Activated CD8-positive, alpha-beta memory T cell treated with anti-CD3 and anti-CD28 coated beads, Interleukin-2, amount 10 ng/mL, durations not matched to agents 7 days and 5 days (primary cell): ENCODE data around the gene MLH3. TPM values are rescaled to one million over a fixed set of nuclear protein-coding genes. Genes with fewer than 3 reads are reported as not detected.

ENCODE experiments used
- ATAC-seq: fragments of 150-1000 bp; cut with Tn5 transposase; one replicate; pipeline ENCODE4 v1.10.0; 2021; ENCODE audit warnings: moderate library complexity
- CTCF ChIA-PET: fragments of 350-600 bp; sonication (Branson Sonifier 250); formaldehyde crosslinking; loops from one replicate; lab custom pipeline; 2021; ENCODE audit warnings: antibody characterized with exemption; lab: Charles Lee
- DNase-seq: peaks from one replicate; pipeline ENCODE4 v3.0.0-alpha.2; 2020
- H3K27ac Mint-ChIP-seq: one replicate; pipeline ENCODE4 v1.8.0; 2021; ENCODE audit warnings: mild to moderate bottlenecking, mixed read lengths
- H3K27me3 Mint-ChIP-seq: one replicate; pipeline ENCODE4 v1.8.0; 2021; ENCODE audit warnings: mixed read lengths
- H3K36me3 Mint-ChIP-seq: one replicate; pipeline ENCODE4 v1.8.0; 2021; ENCODE audit warnings: mild to moderate bottlenecking, mixed read lengths
- H3K4me1 Mint-ChIP-seq: one replicate; pipeline ENCODE4 v1.8.0; 2021; ENCODE audit warnings: mixed read lengths
- H3K4me3 Mint-ChIP-seq: one replicate; pipeline ENCODE4 v1.8.0; 2021; ENCODE audit warnings: mild to moderate bottlenecking, moderate library complexity, mixed read lengths
- H3K9me3 Mint-ChIP-seq: one replicate; pipeline ENCODE4 v1.8.0; 2022; ENCODE audit warnings: low read depth, mixed read lengths
- total RNA-seq, 2 experiments: library from RNA; stranded (reverse); gene quantifications; one replicate each; pipeline ENCODE4 v1.2.3, GENCODE V29; 2021

Gene MLH3
- total RNA-seq, 2 experiments from 2014 or later, result 15.1 to 16.2 TPM

GRCh38 chr14:75044322-75044721 is 6.9 kb downstream of the MLH3 start:
- Mint-ChIP-seq H3K27me3 (no peaks in the 10 kb centered on the region), H3K9me3 (no peaks in the 10 kb centered on the region), H3K36me3 (peaks cover 18% of the 10 kb centered on the region), H3K4me3 (no peak overlapping the region), H3K4me1 (peaks cover 36% of the 10 kb centered on the region), H3K27ac (no peak overlapping the region)
- CTCF ChIA-PET, result interaction anchor here (1.4 kb wide), 1 partner anchor 44 kb away, joined by 4 read pairs; no protein-coding TSS in a partner anchor
- no peak for ATAC-seq
- DNase-seq, result no peak

GRCh38 chr14:75042035-75042434 is 9.2 kb downstream of the MLH3 start:
- Mint-ChIP-seq H3K27ac (no peak overlapping the region), H3K4me1 (peaks cover 21% of the 10 kb centered on the region)

GRCh38 chr14:75041613-75042012 is 9.7 kb downstream of the MLH3 start:
- ATAC-seq (no peak), DNase-seq (no peak)
- Mint-ChIP-seq H3K36me3 (peaks cover 15% of the 10 kb centered on the region), H3K27ac (no peak overlapping the region), H3K4me3 (no peak overlapping the region), H3K27me3 (no peaks in the 10 kb centered on the region), H3K9me3 (no peaks in the 10 kb centered on the region), H3K4me1 (peaks cover 17% of the 10 kb centered on the region)
- CTCF ChIA-PET, result interaction anchor here (0.6 kb wide), 1 partner anchor 245 kb away, joined by 3 read pairs; no protein-coding TSS in a partner anchor

More at GRCh38 chr14:75042035-75042434, 9.2 kb downstream of the MLH3 start:
- ATAC-seq (no peak), DNase-seq (no peak)
- CTCF ChIA-PET, result interaction anchor here (0.6 kb wide), 2 partner anchors 246 to 666 kb away, joined by 3 read pairs; no protein-coding TSS in a partner anchor
- no peaks in the 10 kb centered on the region for H3K27me3 Mint-ChIP-seq
- H3K9me3 Mint-ChIP-seq, result no peaks in the 10 kb centered on the region
- H3K36me3 Mint-ChIP-seq, result peaks cover 12% of the 10 kb centered on the region
- H3K4me3 Mint-ChIP-seq, result no peak overlapping the region

- Mint-ChIP-seq H3K27ac (no peak overlapping the region), H3K4me3 (no peak overlapping the region), H3K36me3 (peaks cover 15% of the 10 kb centered on the region), H3K27me3 (no peaks in the 10 kb centered on the region), H3K9me3 (no peaks in the 10 kb centered on the region), H3K4me1 (peaks cover 11% of the 10 kb centered on the region)
- no peak for ATAC-seq
- CTCF ChIA-PET, result interaction anchor here (0.8 kb wide), 1 partner anchor 47 kb away, joined by 3 read pairs; no protein-coding TSS in a partner anchor
- no peak for DNase-seq
Observed at GRCh38 chr14:75040959-75041358, 10.3 kb downstream of the MLH3 start.

GRCh38 chr14:75040507-75040906 is 10.8 kb downstream of the MLH3 start:
- Mint-ChIP-seq H3K9me3 (no peaks in the 10 kb centered on the region), H3K27me3 (no peaks in the 10 kb centered on the region), H3K27ac (no peak overlapping the region), H3K36me3 (peaks cover 15% of the 10 kb centered on the region), H3K4me3 (no peak overlapping the region), H3K4me1 (peaks cover 9% of the 10 kb centered on the region)
- DNase-seq (no peak), ATAC-seq (no peak)
- CTCF ChIA-PET, result interaction anchor here (0.6 to 0.8 kb wide), 2 partner anchors 48 to 63 kb away, joined by 3 read pairs; no protein-coding TSS in a partner anchor

GRCh38 chr14:75032939-75033338 is 18.3 kb downstream of the MLH3 start:
- H3K4me3 Mint-ChIP-seq, result no peak overlapping the region
- peaks cover 30% of the 10 kb centered on the region for H3K36me3 Mint-ChIP-seq
- H3K27ac Mint-ChIP-seq, result no peak overlapping the region
- CTCF ChIA-PET, result interaction anchor here (0.8 to 1.4 kb wide), 2 partner anchors 16 to 74 kb away, joined by 3 read pairs; no protein-coding TSS in a partner anchor
- ATAC-seq (no peak), DNase-seq (no peak)
- no peaks in the 10 kb centered on the region for H3K4me1 Mint-ChIP-seq
- no peaks in the 10 kb centered on the region for H3K27me3 Mint-ChIP-seq
- H3K9me3 Mint-ChIP-seq, result no peaks in the 10 kb centered on the region

- DNase-seq (no peak), ATAC-seq (no peak)
- Mint-ChIP-seq H3K36me3 (peaks cover 22% of the 10 kb centered on the region), H3K9me3 (no peaks in the 10 kb centered on the region), H3K4me3 (no peak overlapping the region), H3K27me3 (no peaks in the 10 kb centered on the region), H3K4me1 (no peaks in the 10 kb centered on the region), H3K27ac (no peak overlapping the region)
- CTCF ChIA-PET, result interaction anchor here (0.6 kb wide), 1 partner anchor 152 kb away, joined by 3 read pairs; no protein-coding TSS in a partner anchor
Observed at GRCh38 chr14:75030147-75030546, 21.1 kb downstream of the MLH3 start.

GRCh38 chr14:75025876-75026275 is 25.4 kb downstream of the MLH3 start:
- peaks cover 22% of the 10 kb centered on the region for H3K36me3 Mint-ChIP-seq
- H3K4me3 Mint-ChIP-seq, result no peak overlapping the region
- H3K27ac Mint-ChIP-seq, result no peak overlapping the region
- no peaks in the 10 kb centered on the region for H3K4me1 Mint-ChIP-seq
- H3K9me3 Mint-ChIP-seq, result no peaks in the 10 kb centered on the region
- CTCF ChIA-PET, result no interaction called here
- DNase-seq (no peak), ATAC-seq (no peak)
- H3K27me3 Mint-ChIP-seq, result no peaks in the 10 kb centered on the region

GRCh38 chr14:75025082-75025481 is 26.2 kb downstream of the MLH3 start:
- no peak overlapping the region for H3K4me3 Mint-ChIP-seq
- H3K4me1 Mint-ChIP-seq, result no peaks in the 10 kb centered on the region
- H3K27me3 Mint-ChIP-seq, result no peaks in the 10 kb centered on the region
- ATAC-seq (no peak), DNase-seq (no peak)
- peaks cover 20% of the 10 kb centered on the region for H3K36me3 Mint-ChIP-seq
- CTCF ChIA-PET, result interaction anchor here (1.5 to 3.3 kb wide), 6 partner anchors 11 to 164 kb away, joined by 3 to 15 read pairs (median 5); no protein-coding TSS in a partner anchor
- H3K27ac Mint-ChIP-seq, result no peak overlapping the region
- no peaks in the 10 kb centered on the region for H3K9me3 Mint-ChIP-seq

- H3K27ac Mint-ChIP-seq, result no peak overlapping the region
- H3K36me3 Mint-ChIP-seq, result peaks cover 22% of the 10 kb centered on the region
- ATAC-seq, result no peak
- H3K27me3 Mint-ChIP-seq, result no peaks in the 10 kb centered on the region
- no peak overlapping the region for H3K4me3 Mint-ChIP-seq
- no peak for DNase-seq
- no peaks in the 10 kb centered on the region for H3K4me1 Mint-ChIP-seq
- CTCF ChIA-PET, result interaction anchor here (0.8 to 3.3 kb wide), 11 partner anchors 11 to 162 kb away, joined by 3 to 15 read pairs (median 3); no protein-coding TSS in a partner anchor
- no peaks in the 10 kb centered on the region for H3K9me3 Mint-ChIP-seq
Observed at GRCh38 chr14:75023108-75023507, 28.2 kb downstream of the MLH3 start.

- peak; percentile 45 for ATAC-seq
- Mint-ChIP-seq H3K4me3 (no peak overlapping the region), H3K4me1 (no peaks in the 10 kb centered on the region), H3K27ac (no peak overlapping the region), H3K9me3 (no peaks in the 10 kb centered on the region), H3K36me3 (peaks cover 24% of the 10 kb centered on the region), H3K27me3 (no peaks in the 10 kb centered on the region)
- CTCF ChIA-PET, result interaction anchor here (0.8 to 3.3 kb wide), 11 partner anchors 11 to 162 kb away, joined by 3 to 15 read pairs (median 3); no protein-coding TSS in a partner anchor
- no peak for DNase-seq
Observed at GRCh38 chr14:75022655-75023054, 28.6 kb downstream of the MLH3 start.

- no peak overlapping the region for H3K4me3 Mint-ChIP-seq
Observed at GRCh38 chr14:75018694-75019093, 32.6 kb downstream of the MLH3 start.

GRCh38 chr14:75016815-75017214 is 34.5 kb downstream of the MLH3 start:
- DNase-seq (no peak), ATAC-seq (no peak)
- H3K27me3 Mint-ChIP-seq, result no peaks in the 10 kb centered on the region
- peaks cover 29% of the 10 kb centered on the region for H3K36me3 Mint-ChIP-seq
- no peak overlapping the region for H3K27ac Mint-ChIP-seq
- CTCF ChIA-PET, result interaction anchor here (0.7 to 1.0 kb wide), 2 partner anchors 693 to 841 kb away, joined by 3 to 4 read pairs; no protein-coding TSS in a partner anchor
- H3K4me1 Mint-ChIP-seq, result peaks cover 3% of the 10 kb centered on the region
- no peaks in the 10 kb centered on the region for H3K9me3 Mint-ChIP-seq
- H3K4me3 Mint-ChIP-seq, result no peak overlapping the region

More at GRCh38 chr14:75018694-75019093, 32.6 kb downstream of the MLH3 start:
- CTCF ChIA-PET, result interaction anchor here (1.1 to 1.8 kb wide), 3 partner anchors 16 to 73 kb away, joined by 4 to 5 read pairs (median 5); partner anchors contain the start of gene EIF2B2
- ATAC-seq (no peak), DNase-seq (no peak)
- Mint-ChIP-seq H3K27me3 (no peaks in the 10 kb centered on the region), H3K27ac (no peak overlapping the region), H3K36me3 (peaks cover 31% of the 10 kb centered on the region), H3K4me1 (no peaks in the 10 kb centered on the region), H3K9me3 (no peaks in the 10 kb centered on the region)

- CTCF ChIA-PET, result interaction anchor here (1.0 kb wide), 1 partner anchor 694 kb away, joined by 3 read pairs; no protein-coding TSS in a partner anchor
- DNase-seq, result no peak
- no peak for ATAC-seq
- H3K27ac Mint-ChIP-seq, result no peak overlapping the region
- H3K4me1 Mint-ChIP-seq, result peaks cover 14% of the 10 kb centered on the region
- peaks cover 26% of the 10 kb centered on the region for H3K36me3 Mint-ChIP-seq
- no peak overlapping the region for H3K4me3 Mint-ChIP-seq
- no peaks in the 10 kb centered on the region for H3K9me3 Mint-ChIP-seq
- no peaks in the 10 kb centered on the region for H3K27me3 Mint-ChIP-seq
Observed at GRCh38 chr14:75015496-75015895, 35.8 kb downstream of the MLH3 start.
